NCI-H146 treated with DMSO at 0.1 percent for 48 hours (cell line): Measurements from ENCODE around the gene CTBP1.

ENCODE experiments used
- DNase-seq: peaks from one replicate; lab custom pipeline; 2025; ENCODE audit not compliant: unreplicated experiment; lab: John Stamatoyannopoulos, UW

Gene CTBP1

DNA sequence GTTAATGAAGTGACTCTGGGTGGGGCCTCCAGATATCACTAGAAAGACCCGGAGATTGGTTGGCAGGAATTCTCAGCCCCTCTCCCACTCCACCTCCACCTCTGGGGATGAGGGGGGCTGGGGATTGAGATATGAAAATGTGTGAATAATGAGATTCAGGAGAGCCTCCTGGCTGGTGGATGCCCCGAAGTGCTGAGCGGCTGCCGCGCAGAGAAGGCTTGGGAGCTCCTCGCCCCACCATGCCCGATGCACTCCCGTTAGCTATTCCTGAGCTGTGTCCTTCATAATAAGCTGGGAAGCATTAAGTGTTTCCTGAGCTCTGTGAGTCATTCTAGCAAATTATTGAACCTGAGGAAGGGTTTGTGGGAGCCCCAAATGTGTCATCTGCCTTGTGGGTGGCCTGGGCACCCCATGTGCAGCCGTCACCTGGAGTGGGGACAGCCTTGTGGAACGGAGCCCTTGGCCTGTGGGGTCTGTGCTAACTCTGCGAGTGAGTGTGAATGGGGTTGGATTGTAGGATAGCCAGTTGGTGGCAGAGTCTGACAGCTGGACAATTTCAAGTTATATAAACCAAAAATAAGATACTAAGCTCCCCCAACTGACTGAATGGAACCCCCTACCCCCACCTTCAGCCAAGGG is 36.3 kb upstream of the CTBP1 start:
- DNase-seq = no peak

DNA sequence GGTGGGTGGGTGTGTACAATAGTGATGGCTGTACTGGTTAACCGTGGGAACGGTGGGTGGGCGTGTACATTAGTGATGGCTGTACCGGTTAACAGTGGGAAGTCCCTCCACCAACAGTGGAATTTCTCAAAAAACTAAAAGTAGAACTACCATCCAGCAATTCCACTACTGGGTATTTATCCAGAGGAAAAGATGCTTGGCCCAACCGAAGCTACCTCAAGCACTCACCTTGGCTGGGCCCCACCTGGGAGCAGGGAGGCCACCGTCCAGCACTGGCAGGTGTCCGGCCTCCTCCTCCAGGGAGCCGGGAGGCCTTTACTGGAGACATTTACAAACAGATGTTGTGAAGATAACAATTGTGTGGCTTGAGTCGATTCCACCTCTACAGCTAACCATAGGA is 34.8 kb upstream of the CTBP1 start:
- DNase-seq = no peak

DNA sequence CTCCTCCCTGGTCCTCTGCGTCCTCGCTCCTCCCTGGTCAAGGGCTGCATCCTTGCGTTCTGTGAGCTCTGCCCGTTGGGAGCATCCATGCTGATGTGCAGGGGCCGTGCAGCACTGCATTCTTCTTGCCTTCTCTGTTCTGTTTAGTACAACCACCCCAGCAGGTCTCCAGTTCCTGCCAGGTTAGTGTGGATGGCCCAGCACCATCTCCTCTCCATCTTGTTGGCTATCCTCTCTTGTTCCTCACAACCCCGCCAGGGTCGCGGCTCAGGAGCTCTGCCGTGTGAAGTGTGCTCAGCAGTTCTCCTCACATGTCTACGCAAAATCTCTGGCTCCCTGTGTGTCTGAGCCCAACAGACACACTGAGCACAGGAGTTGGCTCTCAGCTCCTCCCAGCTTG is 30.3 kb upstream of the CTBP1 start:
- DNase-seq = no peak

DNA sequence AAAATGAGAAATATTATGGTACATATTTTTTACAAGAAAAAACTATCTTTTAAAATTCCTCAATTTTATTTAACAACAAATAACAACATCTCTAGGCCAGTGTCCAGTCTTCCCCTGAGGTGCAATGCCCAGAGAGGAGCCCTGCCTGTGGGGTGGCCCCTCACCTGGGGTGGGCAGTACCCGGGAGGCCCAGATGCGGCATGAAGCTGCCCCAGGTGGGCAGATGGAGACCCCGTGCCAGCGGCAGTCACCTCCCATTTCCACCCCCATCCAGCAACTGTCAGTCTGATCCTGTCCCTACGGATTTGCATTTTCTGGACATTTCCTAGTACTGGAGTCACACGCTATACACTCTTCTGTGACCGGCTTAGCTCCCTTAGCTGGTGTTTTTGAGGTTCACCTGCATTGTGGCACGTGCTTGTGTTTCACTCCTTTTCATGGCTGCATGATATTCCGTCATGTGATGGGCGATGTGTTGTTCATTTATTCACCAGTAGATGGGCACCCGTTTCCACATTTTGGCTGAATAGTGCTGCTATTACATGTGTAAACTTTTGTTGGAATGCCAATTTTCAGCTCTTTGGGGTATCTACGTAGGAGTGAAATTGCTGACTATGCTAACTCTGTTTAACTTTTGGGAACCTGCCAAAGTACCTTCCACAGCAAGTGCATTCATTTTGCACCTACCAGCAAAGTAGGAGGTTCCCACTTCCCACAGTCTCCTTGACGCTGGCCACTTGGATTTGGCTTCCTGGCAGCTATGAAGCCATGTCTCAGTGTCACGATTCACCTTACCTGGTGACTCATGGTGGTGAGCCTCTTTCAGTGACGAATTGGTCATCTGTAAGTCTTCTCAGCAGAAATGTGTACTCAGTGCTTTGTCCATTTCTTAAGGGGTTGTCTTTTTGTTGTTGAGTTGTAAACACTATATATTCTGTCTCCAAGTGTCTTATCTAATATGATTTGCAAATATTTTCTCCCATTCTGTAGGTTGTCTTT is 29.0 kb upstream of the CTBP1 start:
- DNase-seq = no peak

DNA sequence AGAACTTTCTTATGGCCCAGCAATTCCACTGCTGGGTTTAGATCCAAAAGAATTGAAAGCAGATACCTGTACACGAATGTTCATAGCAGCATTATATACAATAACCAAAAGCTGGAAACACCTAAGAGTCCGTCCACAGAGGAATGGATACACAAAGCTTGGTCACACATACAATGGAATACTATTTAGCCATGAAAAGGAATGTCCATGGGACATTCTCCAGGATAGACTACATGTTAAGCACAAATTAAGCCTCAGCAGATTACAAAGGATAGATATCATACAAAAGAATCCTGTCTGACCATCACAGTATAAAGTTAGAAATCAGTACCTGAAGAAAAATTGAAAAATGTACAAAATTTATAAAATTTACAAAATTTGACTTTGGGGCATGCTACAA is 28.1 kb upstream of the CTBP1 start:
- no peak for DNase-seq

DNA sequence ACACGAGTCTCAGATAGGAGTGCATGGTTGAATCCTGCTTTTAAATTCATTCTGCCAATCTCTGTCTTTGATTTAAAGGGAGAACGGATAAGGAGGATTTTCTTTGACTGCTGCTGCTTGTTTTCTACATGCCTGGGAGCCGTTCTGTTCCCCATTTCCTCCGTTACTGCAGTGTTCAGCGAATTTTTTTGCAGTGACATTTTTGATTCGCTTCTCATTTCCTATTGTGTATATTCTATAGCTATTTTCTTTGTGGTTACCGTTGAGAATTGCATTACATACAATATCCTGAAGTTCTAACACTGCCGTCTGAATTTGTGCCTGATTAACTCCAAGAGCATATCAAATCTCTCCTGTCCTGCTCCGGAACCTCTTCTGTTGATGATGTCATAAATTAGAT is 25.9 kb upstream of the CTBP1 start:
- DNase-seq = no peak

DNA sequence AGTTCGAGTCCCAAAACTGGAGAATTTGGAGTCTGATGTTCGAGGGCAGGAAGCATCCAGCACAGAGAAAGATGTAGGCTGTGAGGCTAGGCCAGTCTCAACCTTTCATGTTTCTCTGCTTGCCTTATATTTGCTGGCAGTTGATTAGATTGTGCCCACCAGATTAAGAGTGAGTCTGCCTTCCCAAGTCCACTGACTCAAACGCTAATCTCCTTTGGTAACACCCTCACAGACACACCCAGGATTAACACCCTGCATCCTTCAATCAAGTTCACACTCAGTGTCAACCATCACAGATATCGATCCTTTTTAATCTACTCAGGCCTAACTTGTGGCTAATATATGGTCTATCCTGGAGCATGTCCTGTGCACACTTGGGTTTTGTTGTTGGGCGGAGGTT is 22.8 kb upstream of the CTBP1 start:
- no peak for DNase-seq

DNA sequence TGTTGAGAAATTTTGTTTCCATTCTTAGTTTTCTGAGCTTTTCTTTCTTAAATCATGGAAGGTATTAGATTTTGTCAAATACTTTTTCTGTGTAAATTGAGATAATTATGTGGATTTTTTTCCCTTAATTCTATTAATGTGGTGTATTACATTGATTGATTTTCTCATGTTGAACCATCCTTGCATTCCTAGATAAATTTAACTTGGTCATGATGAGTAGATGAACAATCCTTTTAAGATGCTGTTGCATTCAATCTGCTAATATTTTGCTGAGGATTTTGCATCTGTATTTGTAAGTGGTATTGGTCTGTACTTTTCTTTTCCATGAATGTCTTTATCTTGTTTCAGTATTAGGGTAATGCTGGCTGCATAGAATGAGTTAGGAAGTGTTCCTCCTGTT is 20.3 kb upstream of the CTBP1 start:
- DNase-seq = no peak

DNA sequence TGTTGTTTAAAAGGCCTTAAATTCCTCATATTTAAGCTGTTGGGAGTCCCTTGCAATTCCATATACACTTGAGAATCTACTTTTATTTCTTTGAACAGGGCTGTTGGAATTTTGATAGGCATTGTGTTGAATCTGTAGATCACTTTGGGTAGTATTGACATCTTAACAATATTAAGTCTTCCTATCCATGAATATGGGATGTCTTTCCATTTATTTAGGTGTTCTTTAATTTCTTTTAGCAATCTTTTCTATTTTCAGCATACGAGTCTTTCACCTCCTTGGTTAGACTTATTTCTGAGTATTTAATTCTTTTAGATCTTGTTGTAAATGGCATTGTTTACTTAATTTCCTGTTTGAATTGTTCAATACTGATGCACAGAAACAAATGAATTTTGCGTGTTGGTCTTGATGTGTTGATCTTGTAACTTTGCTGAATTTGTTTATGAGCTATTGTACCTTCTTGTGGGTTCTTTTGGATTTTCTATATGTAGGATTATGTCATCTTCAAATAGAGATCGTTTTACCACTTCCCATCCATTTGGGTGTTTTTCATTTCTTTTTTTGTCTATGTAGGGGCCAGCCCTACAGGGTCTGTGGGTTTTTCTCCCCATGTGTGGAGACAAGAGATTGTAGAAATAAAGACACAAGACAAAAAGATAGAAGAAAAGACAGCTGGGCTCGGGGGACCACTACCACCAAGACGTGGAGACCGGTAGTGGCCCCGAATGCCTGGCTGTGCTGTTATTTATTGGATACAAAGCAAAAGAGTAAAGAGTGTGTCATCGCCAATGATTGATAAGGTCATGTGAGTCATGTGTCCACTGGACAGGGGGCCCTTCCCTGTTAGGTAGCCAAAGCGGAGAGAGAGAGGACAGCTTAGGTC is 18.2 kb upstream of the CTBP1 start:
- DNase-seq = no peak

DNA sequence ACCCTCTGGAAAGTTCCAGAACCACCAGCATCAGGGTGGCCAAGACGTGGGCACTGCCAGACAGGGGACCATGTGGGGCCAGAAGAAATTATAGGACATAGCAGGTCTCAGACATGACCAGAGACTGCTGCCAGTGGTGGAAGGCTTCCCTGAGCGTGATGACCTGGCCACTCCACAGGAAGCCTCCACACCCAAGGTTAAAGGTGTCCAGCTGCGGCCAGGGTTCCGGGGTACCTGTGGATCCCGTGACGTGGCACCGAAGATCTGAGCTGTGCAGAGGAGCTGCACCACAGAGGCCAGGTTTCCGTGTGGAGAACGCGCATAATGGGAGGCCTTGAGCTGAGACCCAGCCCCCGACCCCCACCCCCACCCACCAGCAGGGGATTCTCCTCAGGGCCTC is 16.4 kb upstream of the CTBP1 start:
- DNase-seq = no peak

DNA sequence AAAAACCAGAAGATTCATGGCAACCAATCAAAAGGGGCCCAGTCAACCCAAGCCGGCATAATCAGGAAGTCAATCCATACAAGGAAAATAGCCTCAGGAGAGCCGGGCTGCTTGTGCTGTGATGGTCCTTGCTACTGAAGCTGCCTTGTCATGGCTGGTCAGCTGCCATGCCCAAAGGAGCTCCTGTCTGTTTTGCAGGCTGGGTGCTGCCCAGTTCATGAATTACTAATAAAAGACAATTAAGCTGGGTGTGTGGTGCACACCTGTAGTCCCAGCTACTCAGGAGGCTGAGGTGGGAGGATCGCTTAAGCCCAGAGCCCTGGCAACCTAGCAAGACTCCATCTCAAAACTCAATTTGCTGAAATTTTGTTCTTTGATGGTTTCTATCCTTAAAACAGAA is 16.0 kb upstream of the CTBP1 start:
- DNase-seq = no peak

DNA sequence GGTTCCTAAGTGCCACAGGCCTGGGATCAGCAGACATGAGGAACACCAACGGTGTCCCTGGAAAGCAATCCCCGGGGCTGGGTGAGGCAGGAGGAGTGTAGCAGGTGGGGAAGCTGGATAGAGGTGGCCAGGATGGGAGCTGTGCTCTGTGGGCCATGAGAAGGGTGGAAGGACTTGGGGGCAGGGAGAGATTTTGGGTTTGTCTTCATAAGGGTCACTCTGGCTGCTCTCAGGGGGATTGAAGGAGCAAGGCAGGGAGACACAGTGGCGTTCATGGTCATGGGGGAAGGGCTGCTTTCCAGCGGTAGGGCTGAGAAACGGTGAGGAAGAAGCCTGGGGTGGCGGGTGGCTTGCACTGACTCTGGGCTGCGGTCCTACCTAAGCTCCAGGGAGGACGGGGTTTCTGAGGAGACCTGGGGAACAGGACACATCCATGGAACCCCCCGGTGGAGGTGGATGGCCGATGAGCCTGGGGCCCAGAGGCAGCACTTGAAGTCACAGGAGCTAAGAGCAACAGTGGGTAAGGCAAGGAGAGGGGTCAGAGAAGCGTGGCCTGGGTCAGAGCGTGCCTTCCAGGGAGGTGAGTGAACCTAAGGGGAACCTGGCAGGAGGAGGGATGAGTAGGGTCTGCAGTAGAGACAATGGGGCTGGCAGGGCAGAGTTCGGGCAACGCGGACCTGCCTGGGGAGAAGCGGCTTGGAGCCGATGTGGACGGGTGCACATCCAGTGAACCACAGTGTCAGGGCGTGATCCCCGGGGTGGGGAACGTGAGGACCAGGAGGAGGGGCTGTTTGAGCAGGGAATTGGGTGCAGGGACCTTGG is 12.4 kb upstream of the CTBP1 start:
- no peak for DNase-seq

DNA sequence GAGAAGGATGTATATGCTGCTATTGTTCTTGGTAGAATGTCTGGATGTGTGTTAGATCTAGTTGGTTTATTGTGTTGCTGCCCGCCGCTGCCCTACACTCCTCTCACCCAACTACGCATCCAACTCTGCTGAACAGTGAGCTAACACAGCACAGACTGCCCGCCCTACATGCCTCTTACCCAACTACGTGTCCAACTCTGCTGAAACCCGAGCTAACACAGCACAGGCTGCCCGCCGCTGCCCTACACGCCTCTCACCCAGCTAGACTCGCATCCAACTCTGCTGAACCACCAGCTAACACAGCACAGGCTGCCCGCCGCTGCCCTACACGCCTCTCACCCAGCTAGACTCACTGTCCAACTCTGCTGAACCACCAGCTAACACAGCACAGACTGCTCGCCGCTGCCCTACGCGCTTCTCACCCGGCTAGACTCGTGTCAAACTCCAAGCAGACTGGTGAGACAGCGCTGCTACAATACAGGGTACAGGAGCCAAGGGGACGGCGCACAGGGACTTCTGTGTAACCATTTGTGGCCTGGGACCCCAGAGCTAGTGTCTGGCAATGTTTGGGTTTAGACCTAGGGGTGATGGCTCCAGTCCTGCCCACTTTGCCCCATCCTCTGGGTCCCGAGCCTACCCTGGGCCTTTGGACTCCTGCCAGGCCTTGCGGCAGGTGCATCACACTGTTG is 11.6 kb upstream of the CTBP1 start:
- DNase-seq = no peak

DNA sequence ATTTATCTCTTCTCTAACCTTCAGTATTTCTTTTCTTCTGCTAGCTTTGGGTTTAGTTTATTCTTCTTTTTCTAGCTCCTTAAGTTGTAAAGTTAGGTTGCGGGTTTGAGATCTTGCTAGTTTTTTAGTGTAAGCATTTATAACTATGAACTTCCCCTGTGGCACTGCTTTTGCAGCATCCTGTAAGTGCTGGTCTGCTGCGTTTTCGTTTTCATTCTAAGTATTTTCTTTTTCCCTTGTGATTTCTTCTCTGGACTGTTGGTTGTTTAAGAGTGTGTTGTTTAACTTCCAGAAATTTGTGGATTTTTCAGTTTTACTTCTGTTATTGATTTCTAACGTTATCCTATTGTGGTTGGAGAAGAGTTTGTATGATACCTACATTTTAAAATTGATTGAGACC is 11.0 kb upstream of the CTBP1 start:
- DNase-seq = no peak

DNA sequence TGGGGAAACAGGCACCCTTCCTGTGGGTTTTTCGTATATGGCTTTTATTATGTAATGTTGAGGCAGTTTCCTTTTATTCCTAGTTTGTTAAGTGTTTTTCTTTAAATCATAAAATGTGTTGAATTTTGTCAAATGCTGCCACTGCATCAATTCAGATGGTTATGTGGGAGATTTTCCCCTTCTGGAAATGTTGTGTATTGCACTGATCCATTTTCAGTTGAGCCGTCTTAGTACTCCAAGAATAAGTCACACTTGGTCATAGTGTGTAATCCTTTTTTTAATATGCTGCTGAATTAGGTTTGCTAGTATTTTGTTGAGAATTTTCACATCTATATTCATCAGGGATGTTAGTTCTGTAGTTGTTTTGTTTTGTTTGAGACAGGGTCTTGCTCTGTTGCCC is 9.5 kb upstream of the CTBP1 start:
- DNase-seq = no peak

DNA sequence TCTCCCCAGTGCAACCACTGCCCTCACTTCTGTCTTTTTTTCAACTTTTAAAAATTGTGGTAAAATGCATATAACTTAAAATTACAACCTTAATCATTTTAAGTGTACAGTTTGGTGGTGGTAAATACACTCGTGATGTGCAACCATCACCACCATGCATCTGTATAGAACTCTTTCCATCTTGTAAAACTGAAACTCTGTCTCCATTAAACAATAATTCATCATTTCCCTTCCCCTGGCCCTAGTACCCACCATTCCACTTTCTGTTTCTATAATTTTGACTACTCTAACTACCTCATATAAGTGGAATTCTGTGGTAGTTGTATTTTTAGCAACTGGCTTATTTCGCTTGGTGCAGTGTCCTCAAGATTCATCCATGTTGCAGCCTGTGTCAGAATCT is 6.8 kb upstream of the CTBP1 start:
- no peak for DNase-seq

DNA sequence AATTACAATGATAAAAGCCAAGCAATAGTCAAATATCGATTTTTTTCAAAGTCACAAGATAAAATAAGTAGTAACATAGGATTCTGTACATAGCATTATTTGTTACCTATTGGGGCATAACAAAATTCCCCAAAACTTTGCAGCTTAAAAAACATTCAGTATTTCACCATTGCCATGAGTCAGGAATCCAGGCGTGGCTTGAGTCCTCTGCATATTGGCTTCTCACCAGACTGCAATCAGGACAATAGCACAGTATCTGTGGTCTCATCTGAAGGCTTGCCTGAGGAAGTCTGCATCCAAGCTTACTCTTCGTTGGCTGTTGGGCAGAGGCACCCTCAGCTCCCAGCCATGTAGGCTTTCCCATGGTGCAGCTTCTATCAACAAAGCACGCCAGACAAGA is 6.2 kb upstream of the CTBP1 start:
- DNase-seq = no peak

DNA sequence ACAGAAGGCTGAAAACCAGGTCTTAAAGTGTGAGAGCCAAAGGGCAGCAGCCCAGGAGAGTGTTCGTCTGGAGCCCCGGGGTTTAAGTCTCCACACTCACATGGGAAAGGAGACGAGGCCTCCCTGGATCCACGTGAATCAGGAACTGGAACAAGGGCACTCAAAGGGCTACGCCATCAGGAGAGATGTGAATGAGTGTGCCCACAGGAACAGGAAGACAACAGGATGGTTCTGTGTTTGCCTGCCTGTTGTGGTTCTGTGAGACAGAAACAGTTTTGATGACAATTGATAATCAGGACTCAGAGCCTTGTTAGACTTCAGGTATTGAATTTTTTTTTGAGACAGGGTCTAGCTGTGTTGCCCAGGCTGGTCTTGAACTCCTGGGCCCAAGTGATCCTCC is 4.9 kb upstream of the CTBP1 start:
- no peak for DNase-seq

DNA sequence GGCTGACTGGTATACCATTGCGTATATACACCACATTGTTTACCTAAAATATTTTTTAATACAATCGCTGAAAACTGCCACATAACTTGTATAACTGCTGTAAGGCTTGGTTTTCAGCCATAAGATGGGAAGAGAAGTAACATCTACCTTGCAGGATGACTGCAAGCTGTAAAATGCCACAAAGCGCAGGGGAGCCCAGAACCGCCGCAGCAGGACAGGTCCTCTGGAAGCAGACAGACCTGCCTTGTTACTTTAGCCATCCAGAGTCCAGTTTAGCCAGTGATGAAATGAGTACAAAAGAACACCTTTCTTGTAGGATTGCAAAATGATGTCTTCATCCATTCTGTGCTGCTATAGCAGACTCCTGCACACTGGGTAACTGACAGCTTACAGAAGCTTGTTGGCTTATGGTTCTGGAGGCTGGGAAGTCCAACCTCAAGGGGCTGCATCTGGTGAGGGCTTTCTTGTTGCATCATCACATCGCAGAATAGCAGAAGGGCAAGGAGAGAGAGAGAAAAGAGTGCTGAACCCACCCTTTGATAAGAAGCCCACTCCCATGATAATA is 4.1 kb upstream of the CTBP1 start:
- DNase-seq = no peak

DNA sequence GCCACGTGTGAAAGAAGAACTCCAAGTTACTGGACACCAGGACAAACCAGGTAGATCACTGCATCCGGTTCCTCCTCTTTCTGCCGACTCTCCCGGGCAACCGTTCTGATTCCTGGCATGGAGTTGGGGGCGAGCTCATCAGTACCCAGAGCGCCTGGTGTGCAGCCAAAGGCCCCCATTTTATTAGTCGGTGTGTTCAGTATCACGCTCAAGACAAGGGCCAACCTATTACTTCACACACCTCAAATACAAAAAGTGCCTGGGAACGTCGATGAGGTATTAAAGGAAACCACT is 2.8 kb upstream of the CTBP1 start:
- no peak for DNase-seq
